Measurements from ENCODE around the gene MEG3.

DNA sequence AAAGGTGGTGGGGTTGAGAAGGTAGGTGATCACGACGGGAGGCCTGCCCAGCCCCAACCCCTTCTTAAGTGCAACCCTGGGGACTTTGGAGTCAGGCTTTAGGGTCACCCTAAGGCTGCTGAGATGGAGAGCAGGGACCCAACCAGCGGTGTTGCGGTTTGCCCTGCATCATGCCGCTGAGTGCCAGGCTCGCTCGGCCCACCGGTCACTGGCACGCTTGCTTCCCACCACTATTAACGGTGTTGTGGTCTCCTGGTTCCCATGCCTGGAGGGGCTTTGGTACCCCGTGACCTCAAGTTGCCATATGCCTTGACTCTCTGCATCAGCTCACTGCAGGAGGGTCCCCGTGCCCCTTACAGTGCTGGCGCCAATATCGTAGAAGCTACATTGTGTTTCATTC lies 18.4 kb upstream of the MEG3 start:
- no peak for TF ChIP-seq POLR2A (IDR thresholded peaks at IDR 0.05; ENCODE audit: low read length)
- no peak for TF ChIP-seq GATA1 (IDR thresholded peaks at IDR 0.05; ENCODE audit: low read depth, low read length)
